HG03108 (cell line): ENCODE data around the gene BANF2.
A peak's percentile ranks its signal among the peaks of the same experiment; 100 is the strongest.
"Not testable (repeated sequence)": the region's sequence is repeated elsewhere in the genome, so short reads cannot be mapped to it uniquely, and the experiment has no call there.

Experiments
- ATAC-seq: cut with Tn5 transposase; IDR thresholded peaks from one replicate; pipeline ENCODE4 v1.9.1; 2021; ENCODE audit warnings: moderate library complexity; ENCODE audit not compliant: unreplicated experiment

Gene BANF2

GRCh38 chr20:17682103-17682888 lies 17.5 kb upstream of the BANF2 start, which contains the start of gene RRBP1:
Gene RRBP1, minus strand, starts transcription at chr20:17682242. Its CDS starts 21,735 bp downstream, at chr20:17660507.
- peak; percentile 89 for ATAC-seq

- no peak for ATAC-seq
These were observed 16.9 kb upstream of the BANF2 start for GRCh38 chr20:17682889-17683198.

GRCh38 chr20:17683218-17684076 lies 16.3 kb upstream of the BANF2 start:
- no peak for ATAC-seq

GRCh38 chr20:17684077-17684888 lies 15.5 kb upstream of the BANF2 start:
- no peak for ATAC-seq

GRCh38 chr20:17685168-17685567 lies 14.6 kb upstream of the BANF2 start:
- no peak for ATAC-seq

- no peak for ATAC-seq
These were observed 12.0 kb upstream of the BANF2 start for GRCh38 chr20:17687800-17688199.

GRCh38 chr20:17688965-17689364 lies 10.8 kb upstream of the BANF2 start:
- ATAC-seq, result no peak

GRCh38 chr20:17690144-17690543 lies 9.6 kb upstream of the BANF2 start:
- no peak for ATAC-seq

GRCh38 chr20:17691758-17692157 lies 8.0 kb upstream of the BANF2 start:
- no peak for ATAC-seq

- no peak for ATAC-seq
These were observed 6.2 kb upstream of the BANF2 start for GRCh38 chr20:17693444-17694001.

- ATAC-seq, result no peak
These were observed 5.0 kb upstream of the BANF2 start for GRCh38 chr20:17694767-17695166.

- ATAC-seq, result no peak
These were observed 3.5 kb upstream of the BANF2 start for GRCh38 chr20:17696287-17696686.

- no peak for ATAC-seq
These were observed 2.6 kb upstream of the BANF2 start for GRCh38 chr20:17697171-17697570.

- no peak for ATAC-seq
These were observed 1.4 kb upstream of the BANF2 start for GRCh38 chr20:17698384-17698783.

- ATAC-seq, result no peak
These were observed 871 bp downstream of the BANF2 start for GRCh38 chr20:17700637-17701036.

- ATAC-seq, result no peak
These were observed 2.1 kb downstream of the BANF2 start for GRCh38 chr20:17701826-17702225.

GRCh38 chr20:17704589-17705317 lies 5.0 kb downstream of the BANF2 start:
- ATAC-seq, result no peak

- ATAC-seq, result no peak
These were observed 6.2 kb downstream of the BANF2 start for GRCh38 chr20:17705916-17706315.

- no peak for ATAC-seq
These were observed 6.9 kb downstream of the BANF2 start for GRCh38 chr20:17706632-17707031.

GRCh38 chr20:17707951-17708350 lies 8.2 kb downstream of the BANF2 start:
- ATAC-seq, result not testable (repeated sequence)
